ENCODE measurements around the gene SSC4D.
"Not testable (repeated sequence)": the region's sequence is repeated elsewhere in the genome, so short reads cannot be mapped to it uniquely, and the experiment has no call there.

SSC4D gene

DNA sequence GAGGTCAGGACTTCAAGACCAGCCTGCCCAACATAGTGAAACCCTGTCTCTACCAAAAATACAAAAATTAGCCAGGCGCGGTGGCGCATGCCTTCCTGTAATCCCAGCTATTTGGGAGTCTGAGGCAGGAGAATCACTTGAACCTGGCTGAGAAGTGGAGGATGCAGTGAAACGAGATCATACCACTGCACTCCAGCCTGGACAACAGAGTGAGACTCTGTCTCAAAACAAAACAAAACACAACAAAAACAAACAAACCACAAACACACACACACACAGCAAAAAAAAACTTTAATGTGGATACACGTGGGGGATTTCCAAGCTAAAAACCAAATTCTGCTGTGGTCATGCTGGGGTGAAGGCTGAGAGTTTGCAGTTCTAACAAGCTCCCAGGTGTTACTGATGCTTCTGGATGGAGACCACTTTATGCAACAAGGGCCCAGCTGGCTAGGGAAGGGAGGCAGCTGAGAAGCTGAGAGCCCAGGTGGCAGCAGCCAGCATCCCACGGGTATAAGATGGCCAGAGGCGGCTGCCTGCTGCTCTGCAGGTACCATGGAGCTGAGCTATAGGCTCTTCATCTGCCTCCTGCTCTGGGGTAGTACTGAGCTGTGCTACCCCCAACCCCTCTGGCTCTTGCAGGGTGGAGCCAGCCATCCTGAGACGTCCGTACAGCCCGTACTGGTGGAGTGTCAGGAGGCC lies 15.1 kb upstream of the SSC4D start, which contains the start of gene ZP3:
Gene ZP3, plus strand, starts transcription at position 538 of the 699 bp plus-strand sequence. Its CDS starts 15 bp downstream, at position 553.
- DNase-seq (ENCODE audit: low read depth), result no peak
- no peak within 1 kb of the TSS for H3K4me3 ChIP-seq (ENCODE audit: control insufficient read depth, low read depth, low read length)
- TF ChIP-seq, protein P1, sequence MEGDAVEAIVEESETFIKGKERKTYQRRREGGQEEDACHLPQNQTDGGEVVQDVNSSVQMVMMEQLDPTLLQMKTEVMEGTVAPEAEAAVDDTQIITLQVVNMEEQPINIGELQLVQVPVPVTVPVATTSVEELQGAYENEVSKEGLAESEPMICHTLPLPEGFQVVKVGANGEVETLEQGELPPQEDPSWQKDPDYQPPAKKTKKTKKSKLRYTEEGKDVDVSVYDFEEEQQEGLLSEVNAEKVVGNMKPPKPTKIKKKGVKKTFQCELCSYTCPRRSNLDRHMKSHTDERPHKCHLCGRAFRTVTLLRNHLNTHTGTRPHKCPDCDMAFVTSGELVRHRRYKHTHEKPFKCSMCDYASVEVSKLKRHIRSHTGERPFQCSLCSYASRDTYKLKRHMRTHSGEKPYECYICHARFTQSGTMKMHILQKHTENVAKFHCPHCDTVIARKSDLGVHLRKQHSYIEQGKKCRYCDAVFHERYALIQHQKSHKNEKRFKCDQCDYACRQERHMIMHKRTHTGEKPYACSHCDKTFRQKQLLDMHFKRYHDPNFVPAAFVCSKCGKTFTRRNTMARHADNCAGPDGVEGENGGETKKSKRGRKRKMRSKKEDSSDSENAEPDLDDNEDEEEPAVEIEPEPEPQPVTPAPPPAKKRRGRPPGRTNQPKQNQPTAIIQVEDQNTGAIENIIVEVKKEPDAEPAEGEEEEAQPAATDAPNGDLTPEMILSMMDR (IDR thresholded peaks at IDR 0.05; ENCODE audit: control insufficient read depth, insufficient read depth, low read depth, low read length, missing control alignments), result no peak

DNA sequence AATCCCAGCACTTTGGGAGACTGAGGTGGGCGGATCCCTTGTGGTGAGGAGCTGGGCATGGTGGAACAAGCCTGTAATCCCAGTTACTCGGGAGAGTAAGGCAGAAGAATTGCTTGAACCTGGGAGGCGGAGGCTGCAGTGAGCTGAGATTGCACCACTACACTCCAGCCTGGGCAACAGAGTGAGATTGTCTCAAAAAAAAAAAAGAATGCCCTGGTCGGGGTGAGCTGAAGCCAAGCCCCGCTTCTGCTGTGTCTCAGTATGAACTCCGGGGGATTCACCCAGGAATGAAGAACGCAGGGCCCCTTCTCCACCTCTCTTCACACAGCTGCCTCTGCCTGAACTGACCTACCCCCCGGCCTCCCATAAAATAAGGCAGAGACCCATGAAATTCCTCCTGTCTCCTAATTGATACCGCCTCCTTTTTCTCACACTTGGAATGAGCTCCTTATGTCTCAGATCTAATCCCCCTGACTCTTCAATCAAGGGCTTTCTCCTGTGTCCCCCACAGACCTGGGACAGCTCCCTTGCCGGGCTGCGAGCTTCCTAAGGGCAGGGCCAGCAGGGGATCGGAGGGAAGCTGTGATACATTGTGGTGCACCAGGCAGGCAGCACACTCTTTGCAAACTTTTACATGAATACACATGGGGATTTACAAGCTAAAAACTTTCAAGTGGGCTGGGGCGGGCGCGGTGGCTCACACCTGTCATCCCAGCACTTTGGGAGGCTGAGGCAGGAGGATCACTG lies 14.3 kb upstream of the SSC4D start:
- TF ChIP-seq, protein P1 (IDR thresholded peaks at IDR 0.05; ENCODE audit: control insufficient read depth, insufficient read depth, low read depth, low read length, missing control alignments), result no peak
- no peak overlapping the region for H3K4me3 ChIP-seq (ENCODE audit: control insufficient read depth, low read depth, low read length)
- DNase-seq (ENCODE audit: low read depth), result no peak

DNA sequence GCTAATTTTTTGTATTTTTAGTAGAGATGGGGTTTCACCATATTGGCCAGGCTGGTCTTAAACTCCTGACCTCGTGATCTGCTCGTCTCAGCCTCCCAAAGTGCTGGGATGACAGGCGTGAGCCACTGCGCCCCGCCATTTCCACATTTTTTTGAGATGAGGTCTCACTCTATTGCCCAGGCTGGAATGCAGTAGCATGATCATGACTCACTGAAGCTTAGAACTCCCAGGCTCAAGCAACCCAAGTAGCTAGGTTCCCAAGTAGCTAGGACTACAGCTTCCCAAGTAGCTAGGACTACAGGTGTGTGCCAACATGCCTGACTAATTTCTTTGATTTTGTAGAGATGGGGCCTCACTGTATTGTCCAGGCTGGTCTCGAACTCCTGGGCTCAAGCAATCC lies 11.6 kb upstream of the SSC4D start:
- peak; percentile 89 for DNase-seq (ENCODE audit: low read depth)
- H3K4me3 ChIP-seq (ENCODE audit: control insufficient read depth, low read depth, low read length), result not testable (repeated sequence)

DNA sequence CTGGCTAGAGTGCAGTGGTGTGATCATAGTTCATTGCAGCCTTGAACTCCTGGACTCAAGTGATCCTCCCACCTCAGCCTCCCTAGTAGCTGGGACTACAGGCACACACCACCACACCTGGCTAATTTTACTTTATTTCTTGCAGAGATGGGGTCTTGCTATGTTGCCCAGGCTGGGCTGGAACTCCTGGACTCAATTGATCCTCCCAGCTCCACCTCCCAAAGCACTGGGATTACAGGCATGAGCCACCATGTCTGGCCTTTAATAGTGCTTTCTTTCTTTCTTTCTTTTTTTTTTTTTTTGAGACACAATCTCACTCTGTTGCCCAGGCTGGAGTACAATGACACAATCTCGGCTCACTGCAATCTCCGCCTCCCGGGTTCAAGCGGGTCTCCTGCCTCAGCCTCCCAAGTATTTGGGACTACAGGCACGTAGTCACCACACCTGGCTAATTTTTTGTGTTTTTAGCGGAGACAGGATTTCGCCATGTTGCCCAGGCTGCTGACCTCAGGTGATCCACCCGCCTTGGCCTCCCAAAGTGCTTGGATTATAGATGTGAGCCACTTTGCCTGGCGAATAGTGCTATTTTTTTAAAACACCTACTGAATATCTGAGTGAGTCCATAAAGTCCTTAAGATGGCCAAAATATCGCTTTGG lies 8.3 kb upstream of the SSC4D start:
- H3K4me3 ChIP-seq (ENCODE audit: control insufficient read depth, low read depth, low read length), result not testable (repeated sequence)

DNA sequence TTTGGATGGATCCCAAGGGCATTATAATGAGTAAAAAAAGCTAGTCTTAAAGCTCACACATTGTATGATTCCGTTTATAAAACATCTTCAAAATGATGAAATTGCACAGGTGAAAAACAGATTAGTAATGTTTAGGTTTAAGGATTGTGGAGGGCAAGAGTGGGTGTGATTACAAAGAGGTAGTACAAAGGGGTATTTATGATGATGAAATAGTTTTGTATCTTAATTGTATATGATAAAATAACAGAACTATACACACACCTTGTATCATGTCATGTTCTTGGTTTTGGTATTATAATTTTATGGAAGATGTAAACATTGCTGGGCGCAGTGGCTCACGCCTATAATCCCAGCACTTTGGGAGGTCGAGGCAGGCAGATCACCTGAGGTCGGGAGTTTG lies 2.8 kb upstream of the SSC4D start:
- TF ChIP-seq, protein P1 (IDR thresholded peaks at IDR 0.05; ENCODE audit: control insufficient read depth, insufficient read depth, low read depth, low read length, missing control alignments), result no peak
- DNase-seq (ENCODE audit: low read depth), result no peak
- no peak overlapping the region for H3K4me3 ChIP-seq (ENCODE audit: control insufficient read depth, low read depth, low read length)

More for the DNA sequence above, 8.3 kb upstream of the SSC4D start:
- DNase-seq (ENCODE audit: low read depth), result not testable (repeated sequence)

DNA sequence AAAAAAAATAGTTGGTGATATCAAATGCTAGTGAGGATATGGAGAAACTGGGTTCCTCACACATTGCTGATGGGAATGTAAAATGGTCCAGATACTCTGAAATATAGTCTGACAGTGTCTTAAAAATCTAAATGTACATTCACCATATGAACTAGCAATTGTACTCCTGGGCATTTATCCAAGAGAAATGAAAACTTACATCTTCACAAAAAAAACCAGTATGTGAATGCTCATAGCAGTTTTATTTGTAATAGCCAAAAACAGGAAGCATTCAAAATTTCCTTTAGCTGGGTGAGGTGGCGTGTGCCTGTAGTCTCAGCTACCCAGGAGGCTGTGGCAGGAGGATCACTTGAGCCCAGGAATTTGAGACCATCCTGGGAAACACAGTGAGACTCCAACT lies 2.1 kb upstream of the SSC4D start:
- TF ChIP-seq, protein P1 (IDR thresholded peaks at IDR 0.05; ENCODE audit: control insufficient read depth, insufficient read depth, low read depth, low read length, missing control alignments), result no peak
- no peak overlapping the region for H3K4me3 ChIP-seq (ENCODE audit: control insufficient read depth, low read depth, low read length)
- DNase-seq (ENCODE audit: low read depth), result no peak

DNA sequence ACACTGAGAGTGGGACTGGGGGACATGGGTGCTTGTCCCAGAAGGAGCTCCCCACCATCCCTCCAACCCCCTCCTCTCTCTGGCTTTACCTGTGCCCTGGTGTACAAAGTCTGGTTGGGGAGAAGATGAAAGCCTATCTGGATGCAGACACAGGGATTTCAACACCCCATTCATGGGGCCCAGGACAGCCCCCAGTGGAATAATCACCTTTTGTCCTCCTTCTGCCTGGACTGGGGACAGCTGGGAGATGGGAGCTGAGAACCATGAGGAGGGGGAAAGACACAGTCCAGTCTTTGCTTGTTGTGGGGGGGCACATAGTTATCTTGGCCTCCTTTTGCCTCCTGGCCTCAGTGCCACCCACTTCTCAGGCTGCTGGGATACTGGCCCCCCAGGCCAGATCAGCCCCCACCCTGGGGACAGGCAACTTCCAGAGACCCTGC lies 1.4 kb downstream of the SSC4D start:
- no peak for DNase-seq (ENCODE audit: low read depth)
- no peak overlapping the region for H3K4me3 ChIP-seq (ENCODE audit: control insufficient read depth, low read depth, low read length)
- TF ChIP-seq, protein P1 (IDR thresholded peaks at IDR 0.05; ENCODE audit: control insufficient read depth, insufficient read depth, low read depth, low read length, missing control alignments), result no peak

Measured in AG09309 (cell line).